Mucosa of descending colon (tissue), 3 donors: ENCODE results near the gene PRMT2. TPM values are rescaled to one million over a fixed set of nuclear protein-coding genes. Genes with fewer than 3 reads are reported as not detected.

Experiments used
- ATAC-seq: fragments of 200-7000 bp; cut with Tn5 transposase; one replicate; pipeline ENCODE4 v1.9.1; 2020; ENCODE audit warnings: mild to moderate bottlenecking, moderate library complexity
- DNase-seq, 3 donors: peaks; one replicate each; pipeline ENCODE4 v3.0.0-alpha.2; 2020
- H3K36me3 ChIP-seq: fragments of 200-600 bp; one replicate; pipeline ENCODE4 v1.8.0; 2021; ENCODE audit warnings: low read depth, mild to moderate bottlenecking
- H3K4me1 ChIP-seq: fragments of 200-600 bp; one replicate; pipeline ENCODE4 v1.8.0; 2021; ENCODE audit warnings: low read depth, mild to moderate bottlenecking
- H3K4me3 ChIP-seq: fragments of 200-600 bp; one replicate; pipeline ENCODE4 v1.8.0; 2021; ENCODE audit warnings: mild to moderate bottlenecking
- H3K9me3 ChIP-seq: fragments of 200-600 bp; one replicate; pipeline ENCODE4 v1.8.0; 2021; ENCODE audit warnings: mild to moderate bottlenecking
- CTCF ChIP-seq: fragments of 200-600 bp; IDR thresholded peaks from one replicate; pipeline ENCODE4 v1.8.0; 2022; ENCODE audit warnings: antibody characterized with exemption, mild to moderate bottlenecking
- intact Hi-C, 2 donors: fragments of 100-400 bp; cut with DNase I in 1 of 2; cut with micrococcal nuclease in 1 of 2; formaldehyde crosslinking; loops; one replicate each; pipeline versions ENCODE4 v1.11.0 to v1.11.1; 2022; cut with DNase I, micrococcal nuclease
- total RNA-seq, 3 donors: library from RNA; stranded (reverse); fragmentation: NEBNext Ultra II Directional in 2 of 3; extraction: Animal tissue kit (Norgen Biotek cat#: 25700) in 2 of 3; gene quantifications; one replicate each; pipeline versions ENCODE4 v1.2.1 to v1.2.4, GENCODE V29; 2021 to 2023
- donor health status: DM: no; HTN: no; CAD: no; lungs with moderate emphysema.
- donor health status: DM: no; HTN: no; CAD: no.
- donor health status: DM: no; HTN: yes; CAD: no.

PRMT2 gene
- total RNA-seq, 3 donors from 2014 or later = 62.7 to 122 (median 71.1) TPM

- ATAC-seq (no peak), DNase-seq (no peak)
- Histone ChIP-seq H3K36me3 (peaks cover 6% of the 10 kb centered on the region), H3K4me3 (no peak overlapping the region), H3K9me3 (no peaks in the 10 kb centered on the region), H3K4me1 (no peaks in the 10 kb centered on the region)
- intact Hi-C loops = no loop called here
- no peak for TF ChIP-seq CTCF
These were observed 11.2 kb downstream of the PRMT2 start for GRCh38 chr21:46646541-46647154.

GRCh38 chr21:46648539-46648938, 13.1 kb downstream of the PRMT2 start:
- H3K4me3 ChIP-seq = no peak overlapping the region
- DNase-seq (no peak), ATAC-seq (no peak)
- no peaks in the 10 kb centered on the region for H3K4me1 ChIP-seq
- no peaks in the 10 kb centered on the region for H3K9me3 ChIP-seq
- intact Hi-C loops = no loop called here
- TF ChIP-seq CTCF = no peak
- H3K36me3 ChIP-seq = peaks cover 6% of the 10 kb centered on the region

GRCh38 chr21:46649356-46649755, 13.9 kb downstream of the PRMT2 start:
- H3K9me3 ChIP-seq = peaks cover 1% of the 10 kb centered on the region
- peaks cover 7% of the 10 kb centered on the region for H3K36me3 ChIP-seq
- no peak for DNase-seq
- no peak overlapping the region for H3K4me3 ChIP-seq
- no peak for ATAC-seq
- intact Hi-C loops = no loop called here
- TF ChIP-seq CTCF = no peak
- H3K4me1 ChIP-seq = no peaks in the 10 kb centered on the region

- peaks cover 14% of the 10 kb centered on the region for H3K9me3 ChIP-seq
- H3K4me1 ChIP-seq = no peaks in the 10 kb centered on the region
- no peak for TF ChIP-seq CTCF
- DNase-seq (no peak), ATAC-seq (no peak)
- H3K36me3 ChIP-seq = peaks cover 10% of the 10 kb centered on the region
- intact Hi-C loops = no loop called here
- no peak overlapping the region for H3K4me3 ChIP-seq
These were observed 15.1 kb downstream of the PRMT2 start for GRCh38 chr21:46650476-46651098.

- Histone ChIP-seq H3K4me3 (no peak overlapping the region), H3K36me3 (peaks cover 7% of the 10 kb centered on the region), H3K4me1 (no peaks in the 10 kb centered on the region), H3K9me3 (peaks cover 18% of the 10 kb centered on the region)
- ATAC-seq (no peak), DNase-seq (no peak)
- intact Hi-C loops = no loop called here
- TF ChIP-seq CTCF = no peak
These were observed 15.6 kb downstream of the PRMT2 start for GRCh38 chr21:46651121-46651520.
